HG03521 (cell line): ENCODE data around the gene DEPDC5.
A peak's percentile ranks its signal among the peaks of the same experiment; 100 is the strongest.

Experiments used
- ATAC-seq: cut with Tn5 transposase; IDR thresholded peaks from one replicate; pipeline ENCODE4 v1.9.1; 2021; ENCODE audit warnings: mild to moderate bottlenecking, moderate library complexity; ENCODE audit not compliant: unreplicated experiment

The DEPDC5 gene

GRCh38 chr22:31944700-31945442 is 191.1 kb downstream of the DEPDC5 start:
- peak; percentile 27 for ATAC-seq

- ATAC-seq = no peak
Observed at GRCh38 chr22:31945443-31945855, 191.6 kb downstream of the DEPDC5 start.

GRCh38 chr22:31945971-31946680 is 192.3 kb downstream of the DEPDC5 start:
- ATAC-seq = no peak

DNA sequence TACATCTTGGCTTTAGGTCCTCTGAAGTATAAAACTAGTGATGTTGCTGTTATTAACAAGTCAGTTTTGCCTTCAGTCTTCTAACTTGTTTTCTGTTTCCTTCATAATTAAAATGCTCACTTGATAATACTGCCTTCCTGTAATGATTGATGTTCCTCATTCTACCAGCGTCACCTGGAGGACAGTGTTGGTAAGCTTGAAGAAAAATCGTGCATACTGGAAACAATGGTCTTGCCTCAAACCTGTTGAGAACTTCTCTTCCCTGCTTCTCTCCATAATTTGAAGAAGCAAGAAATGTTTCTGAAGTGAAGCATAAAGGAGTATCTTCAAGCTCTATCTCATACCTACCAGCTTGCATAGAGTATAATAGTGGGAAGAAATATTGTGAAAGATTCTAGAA is 193.5 kb downstream of the DEPDC5 start:
- no peak for ATAC-seq

GRCh38 chr22:31948002-31948401 is 194.2 kb downstream of the DEPDC5 start:
- ATAC-seq = no peak

GRCh38 chr22:31950226-31950625 is 196.4 kb downstream of the DEPDC5 start:
- no peak for ATAC-seq

DNA sequence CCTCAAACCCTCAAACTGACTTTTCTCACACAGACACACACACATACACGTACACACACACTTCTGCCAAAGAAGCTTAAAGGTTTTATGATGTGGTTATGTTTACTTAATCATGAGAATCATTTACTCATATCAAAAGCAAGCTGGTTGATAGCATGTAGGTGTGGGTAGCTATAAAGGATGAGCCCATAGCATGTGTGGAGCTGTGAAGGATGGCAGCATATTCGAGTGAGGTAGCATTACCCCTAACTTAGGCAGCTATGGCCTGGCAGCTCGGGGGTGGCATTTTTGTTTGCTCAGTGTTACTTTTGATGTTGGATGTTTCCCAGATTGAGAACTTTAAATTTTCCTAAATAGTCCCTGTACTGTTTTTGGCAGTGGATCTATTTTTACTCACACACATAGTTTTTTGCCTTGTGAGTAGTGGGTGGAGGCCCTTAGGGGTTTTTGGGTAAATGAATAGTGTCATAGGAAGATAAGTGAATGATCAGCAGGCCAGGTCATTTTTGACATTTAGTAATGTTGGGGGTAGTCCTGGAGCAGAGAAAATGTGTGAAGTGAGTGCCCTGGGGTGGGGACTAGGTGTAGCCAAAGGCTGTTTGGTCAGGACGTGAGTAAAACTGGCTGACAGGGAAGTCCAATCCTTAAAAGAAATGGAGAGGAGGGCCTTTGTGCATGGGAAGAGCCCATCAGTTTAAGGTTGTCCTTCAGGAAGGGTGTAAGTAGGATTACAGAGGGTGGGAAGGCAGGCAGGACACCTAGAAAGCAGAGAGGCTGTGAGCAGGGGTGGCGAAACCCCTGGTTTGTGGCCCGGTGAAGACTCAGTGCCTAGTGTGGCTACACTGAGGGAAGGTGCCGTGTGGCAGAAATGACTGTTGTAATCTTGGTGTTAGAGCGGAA is 197.6 kb downstream of the DEPDC5 start:
- ATAC-seq = no peak

GRCh38 chr22:31952094-31952401 is 198.2 kb downstream of the DEPDC5 start:
- ATAC-seq = no peak

DNA sequence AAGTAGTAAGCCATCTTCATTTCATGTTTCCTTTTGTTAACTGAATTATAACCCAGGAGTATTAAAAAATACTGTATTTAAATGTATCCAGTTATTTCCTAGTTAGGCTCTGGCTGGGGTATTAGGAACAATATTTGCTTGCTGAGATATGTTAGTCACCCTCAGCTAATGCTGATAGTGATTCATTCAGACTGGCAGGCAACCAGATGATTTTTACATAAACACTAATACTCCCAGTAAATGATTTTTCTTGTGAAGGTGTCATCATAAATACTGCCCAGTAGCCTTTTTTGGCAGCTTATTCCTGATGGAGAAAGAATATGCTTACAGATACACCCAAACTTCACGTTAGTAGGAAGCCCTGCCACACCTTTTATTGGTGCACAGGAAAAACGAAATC is 198.7 kb downstream of the DEPDC5 start:
- ATAC-seq = no peak

GRCh38 chr22:31953261-31953660 is 199.4 kb downstream of the DEPDC5 start:
- ATAC-seq = no peak

DNA sequence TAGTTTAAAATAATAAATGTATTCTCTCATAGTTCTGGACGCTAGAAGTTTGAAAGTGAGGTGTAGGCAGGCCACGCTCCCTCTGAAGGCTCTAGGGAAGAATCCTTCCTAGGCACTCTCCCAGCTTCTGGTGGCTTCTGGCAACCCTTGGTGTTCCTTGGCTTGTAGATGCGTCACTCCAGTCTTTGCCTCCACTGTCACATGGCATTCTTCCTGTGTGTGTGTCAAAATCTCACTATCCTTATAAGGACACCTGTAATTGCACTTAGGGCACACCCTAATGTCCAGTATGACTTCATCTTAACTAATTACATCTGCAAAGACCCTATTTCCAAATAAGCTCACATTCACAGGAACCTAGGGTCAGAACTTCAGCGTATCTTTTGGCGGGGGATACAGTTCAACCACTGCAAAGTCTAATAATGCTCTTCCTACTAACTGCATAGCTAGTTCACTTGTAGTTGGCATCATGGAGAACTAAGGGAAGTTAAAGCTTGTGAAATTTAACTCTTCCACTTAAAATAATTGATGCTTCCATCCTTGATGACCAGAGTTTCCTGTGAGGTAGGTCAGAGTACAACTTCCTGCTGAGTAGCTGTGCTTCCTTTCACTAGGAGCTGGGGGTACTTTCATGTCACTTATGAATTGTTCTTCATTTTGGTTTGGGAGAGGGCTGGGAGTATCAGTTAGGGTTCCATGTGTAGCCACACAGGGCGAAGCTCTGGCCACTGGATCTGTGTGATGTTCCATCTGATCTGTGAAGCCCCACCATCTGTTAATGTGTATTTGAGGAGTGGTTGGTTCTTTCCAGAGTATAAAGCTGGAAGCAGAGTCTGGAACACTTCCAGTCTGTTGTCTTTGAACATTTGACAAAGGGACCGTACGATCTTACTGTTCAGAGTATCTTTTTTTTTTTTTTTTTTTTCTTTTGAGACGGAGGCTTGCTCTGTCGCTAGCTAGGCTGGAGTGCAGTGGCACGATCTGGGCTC is 201.0 kb downstream of the DEPDC5 start:
- no peak for ATAC-seq

- ATAC-seq = no peak
Observed at GRCh38 chr22:31956360-31956759, 202.5 kb downstream of the DEPDC5 start.
